SU-DHL-6 (cell line): ENCODE measurements around the gene ZIC1.

ENCODE experiments used
- CTCF ChIP-seq: fragments of 200-600 bp; sonication (generic); IDR thresholded peaks from one replicate; pipeline ENCODE4 v1.5.1; 2017; ENCODE audit warnings: antibody characterized with exemption, mild to moderate bottlenecking, low read length, moderate library complexity; ENCODE audit not compliant: insufficient read depth, poor library complexity, severe bottlenecking
- EZH2phosphoT487 ChIP-seq: fragments of 200-600 bp; sonication (generic), shearing (Covaris generic); conservative IDR thresholded peaks from 2 replicates; pipeline ENCODE4 v1.6.1; 2018; ENCODE audit warnings: mild to moderate bottlenecking, antibody characterized with exemption, low read length, moderate library complexity, mixed read lengths

GRCh38 chr3:147422601-147423536 is 13.7 kb downstream of the ZIC1 start:
- TF ChIP-seq EZH2phosphoT487 (no peak), CTCF (no peak)
